ENCODE measurements around the gene DEPDC5.

DNA sequence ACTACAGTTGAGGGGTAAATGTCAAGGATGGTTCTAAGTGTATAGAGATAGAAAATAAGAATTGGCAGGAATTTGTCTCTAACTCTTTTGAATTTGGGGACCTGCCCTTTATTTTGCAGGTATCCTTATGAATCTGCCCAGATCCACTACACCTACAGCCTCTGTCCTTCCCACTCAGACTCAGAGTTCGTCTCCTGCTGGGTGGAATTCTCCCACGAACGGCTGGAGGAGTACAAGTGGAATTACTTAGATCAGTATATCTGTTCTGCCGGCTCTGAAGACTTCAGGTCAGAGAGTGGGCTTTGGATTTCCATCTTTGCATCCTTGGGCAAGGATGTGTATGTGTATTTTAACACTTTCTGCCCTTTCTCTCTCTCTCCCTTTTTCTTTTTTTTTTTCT is 89.7 kb downstream of the DEPDC5 start:
- TF ChIP-seq, protein P1, sequence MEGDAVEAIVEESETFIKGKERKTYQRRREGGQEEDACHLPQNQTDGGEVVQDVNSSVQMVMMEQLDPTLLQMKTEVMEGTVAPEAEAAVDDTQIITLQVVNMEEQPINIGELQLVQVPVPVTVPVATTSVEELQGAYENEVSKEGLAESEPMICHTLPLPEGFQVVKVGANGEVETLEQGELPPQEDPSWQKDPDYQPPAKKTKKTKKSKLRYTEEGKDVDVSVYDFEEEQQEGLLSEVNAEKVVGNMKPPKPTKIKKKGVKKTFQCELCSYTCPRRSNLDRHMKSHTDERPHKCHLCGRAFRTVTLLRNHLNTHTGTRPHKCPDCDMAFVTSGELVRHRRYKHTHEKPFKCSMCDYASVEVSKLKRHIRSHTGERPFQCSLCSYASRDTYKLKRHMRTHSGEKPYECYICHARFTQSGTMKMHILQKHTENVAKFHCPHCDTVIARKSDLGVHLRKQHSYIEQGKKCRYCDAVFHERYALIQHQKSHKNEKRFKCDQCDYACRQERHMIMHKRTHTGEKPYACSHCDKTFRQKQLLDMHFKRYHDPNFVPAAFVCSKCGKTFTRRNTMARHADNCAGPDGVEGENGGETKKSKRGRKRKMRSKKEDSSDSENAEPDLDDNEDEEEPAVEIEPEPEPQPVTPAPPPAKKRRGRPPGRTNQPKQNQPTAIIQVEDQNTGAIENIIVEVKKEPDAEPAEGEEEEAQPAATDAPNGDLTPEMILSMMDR (IDR thresholded peaks at IDR 0.05): no peak
- TF ChIP-seq POLR2A (IDR thresholded peaks at IDR 0.05) (no peak), POLR2AphosphoS5 (IDR thresholded peaks at IDR 0.05) (no peak)

All from breast epithelium (tissue), 3 donors.